Measurements from ENCODE around the gene RBMS1. TPM values are rescaled to one million over a fixed set of nuclear protein-coding genes. Genes with fewer than 3 reads are reported as not detected.

The RBMS1 gene
- total RNA-seq, 2 experiments from 2014 or later: 35.8 to 38.6 TPM

DNA sequence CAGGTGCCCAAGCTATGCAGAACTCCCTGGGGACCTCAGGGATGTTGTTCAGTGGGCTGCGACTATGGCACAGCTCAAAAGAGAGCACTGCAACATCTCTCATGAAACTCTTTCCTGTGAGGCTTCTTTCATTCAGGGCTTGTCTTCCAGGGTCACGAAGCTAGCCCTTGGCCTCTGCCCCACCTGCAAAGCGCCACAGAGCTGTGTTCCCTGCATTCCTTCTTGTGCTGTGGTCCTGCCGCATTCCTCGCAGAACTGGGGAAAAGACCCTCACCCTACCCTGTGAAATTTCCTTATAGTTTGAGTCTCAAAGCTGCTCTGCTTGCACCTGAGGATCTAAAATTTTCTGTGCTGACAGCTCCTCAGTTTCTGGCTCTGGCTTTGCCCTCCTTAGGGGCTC lies 267.2 kb downstream of the RBMS1 start:
- no peaks in the 10 kb centered on the region for H3K9me3 Mint-ChIP-seq
- DNase-seq: no peak
- peaks cover 15% of the 10 kb centered on the region for H3K27me3 Mint-ChIP-seq
- H3K4me1 Mint-ChIP-seq (ENCODE audit: low read depth): peaks cover 28% of the 10 kb centered on the region
- no peak for ATAC-seq
- TF ChIP-seq, protein P1, sequence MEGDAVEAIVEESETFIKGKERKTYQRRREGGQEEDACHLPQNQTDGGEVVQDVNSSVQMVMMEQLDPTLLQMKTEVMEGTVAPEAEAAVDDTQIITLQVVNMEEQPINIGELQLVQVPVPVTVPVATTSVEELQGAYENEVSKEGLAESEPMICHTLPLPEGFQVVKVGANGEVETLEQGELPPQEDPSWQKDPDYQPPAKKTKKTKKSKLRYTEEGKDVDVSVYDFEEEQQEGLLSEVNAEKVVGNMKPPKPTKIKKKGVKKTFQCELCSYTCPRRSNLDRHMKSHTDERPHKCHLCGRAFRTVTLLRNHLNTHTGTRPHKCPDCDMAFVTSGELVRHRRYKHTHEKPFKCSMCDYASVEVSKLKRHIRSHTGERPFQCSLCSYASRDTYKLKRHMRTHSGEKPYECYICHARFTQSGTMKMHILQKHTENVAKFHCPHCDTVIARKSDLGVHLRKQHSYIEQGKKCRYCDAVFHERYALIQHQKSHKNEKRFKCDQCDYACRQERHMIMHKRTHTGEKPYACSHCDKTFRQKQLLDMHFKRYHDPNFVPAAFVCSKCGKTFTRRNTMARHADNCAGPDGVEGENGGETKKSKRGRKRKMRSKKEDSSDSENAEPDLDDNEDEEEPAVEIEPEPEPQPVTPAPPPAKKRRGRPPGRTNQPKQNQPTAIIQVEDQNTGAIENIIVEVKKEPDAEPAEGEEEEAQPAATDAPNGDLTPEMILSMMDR (IDR thresholded peaks at IDR 0.05): no peak
- no peaks in the 10 kb centered on the region for H3K36me3 Mint-ChIP-seq (ENCODE audit: low read depth)
- H3K27ac Mint-ChIP-seq: no peak overlapping the region
- intact Hi-C loops (cut with micrococcal nuclease): no loop called here
- POLR2A ChIA-PET: interaction anchor here (0.5 to 1.4 kb wide), 3 partner anchors 14 to 81 kb away, joined by 3 read pairs; no protein-coding TSS in a partner anchor
- no peak overlapping the region for H3K4me3 Mint-ChIP-seq
- CTCF ChIA-PET: interaction anchor here (0.8 to 1.8 kb wide), 5 partner anchors 15 to 440 kb away, joined by 3 to 4 read pairs (median 3); no protein-coding TSS in a partner anchor

DNA sequence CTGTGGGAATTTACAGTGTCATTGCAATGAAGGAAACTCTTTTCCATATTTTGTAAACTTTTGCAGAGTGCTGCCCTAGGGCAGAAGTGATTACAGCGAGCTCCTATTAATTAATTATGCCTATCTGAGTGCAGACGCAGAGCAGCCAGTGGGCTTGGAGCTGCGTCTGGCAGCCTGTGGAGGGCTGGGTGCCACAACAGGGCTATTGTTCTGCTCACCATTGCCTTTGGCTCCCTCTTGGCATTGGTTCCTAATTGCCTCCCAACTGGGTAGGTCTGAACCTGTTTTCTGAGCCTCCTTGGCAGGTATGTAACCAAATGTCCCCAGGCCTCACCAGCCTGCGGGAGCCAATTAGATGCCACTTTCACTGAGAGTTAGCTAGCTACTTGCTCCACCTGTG lies 267.9 kb downstream of the RBMS1 start:
- ChIA-PET POLR2A (interaction anchor here (0.5 to 1.2 kb wide), 2 partner anchors 80 kb away, joined by 3 read pairs; no protein-coding TSS in a partner anchor), CTCF (interaction anchor here (1.1 to 1.8 kb wide), 5 partner anchors 14 to 441 kb away, joined by 3 to 4 read pairs (median 3); no protein-coding TSS in a partner anchor)
- intact Hi-C loops (cut with micrococcal nuclease): no loop called here
- Mint-ChIP-seq H3K27ac (no peak overlapping the region), H3K27me3 (peaks cover 15% of the 10 kb centered on the region), H3K4me3 (no peak overlapping the region), H3K4me1 (ENCODE audit: low read depth) (peaks cover 34% of the 10 kb centered on the region), H3K9me3 (no peaks in the 10 kb centered on the region), H3K36me3 (ENCODE audit: low read depth) (no peaks in the 10 kb centered on the region)
- TF ChIP-seq, protein P1 (IDR thresholded peaks at IDR 0.05): no peak
- ATAC-seq (no peak), DNase-seq (no peak)

DNA sequence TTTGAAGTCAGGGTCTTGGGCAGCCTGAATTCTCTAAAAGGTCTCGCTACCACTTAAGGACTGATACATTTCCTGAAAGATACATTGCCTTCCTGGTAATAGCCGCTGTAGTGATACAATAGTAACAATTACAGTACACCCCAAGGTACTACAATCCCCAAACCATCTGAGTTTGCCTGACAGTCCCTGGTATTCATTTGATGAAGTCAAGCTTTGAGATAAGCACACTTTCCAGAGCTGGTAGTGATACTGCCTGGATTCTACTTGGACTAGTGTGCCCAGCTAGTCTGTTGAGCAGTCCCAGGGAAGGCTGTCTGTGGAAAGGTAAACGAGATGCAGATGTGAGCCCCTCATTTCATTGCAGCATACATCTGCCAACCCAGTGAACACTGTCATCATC lies 269.1 kb downstream of the RBMS1 start:
- no peaks in the 10 kb centered on the region for H3K36me3 Mint-ChIP-seq (ENCODE audit: low read depth)
- intact Hi-C loops (cut with micrococcal nuclease): no loop called here
- ATAC-seq (no peak), DNase-seq (no peak)
- no peaks in the 10 kb centered on the region for H3K9me3 Mint-ChIP-seq
- POLR2A ChIA-PET: no interaction called here
- peaks cover 44% of the 10 kb centered on the region for H3K4me1 Mint-ChIP-seq (ENCODE audit: low read depth)
- H3K27ac Mint-ChIP-seq: no peak overlapping the region
- H3K27me3 Mint-ChIP-seq: peaks cover 14% of the 10 kb centered on the region
- TF ChIP-seq, protein P1 (IDR thresholded peaks at IDR 0.05): no peak
- H3K4me3 Mint-ChIP-seq: no peak overlapping the region
- CTCF ChIA-PET: interaction anchor here (0.8 kb wide), 1 partner anchor 13 kb away, joined by 3 read pairs; no protein-coding TSS in a partner anchor

DNA sequence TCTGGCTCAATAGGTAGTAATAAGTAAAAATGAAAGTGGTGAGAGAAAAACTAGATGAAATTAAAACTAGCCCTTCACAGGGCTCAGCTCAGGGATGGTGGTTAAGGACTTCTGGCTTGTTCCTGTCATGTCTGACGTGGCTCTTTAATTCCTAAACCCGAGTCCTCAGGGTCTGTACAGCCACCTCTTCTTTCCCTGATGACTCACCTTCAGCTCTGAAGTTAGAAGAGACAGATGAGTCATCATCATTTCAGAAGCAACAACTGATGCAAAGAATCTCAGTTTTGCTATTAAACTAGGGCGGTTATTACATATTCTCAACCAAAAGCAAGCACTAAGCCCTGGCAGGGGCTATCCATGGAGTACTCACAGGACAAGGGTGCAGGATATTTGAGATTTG lies 269.5 kb downstream of the RBMS1 start:
- intact Hi-C loops (cut with micrococcal nuclease): no loop called here
- ChIA-PET CTCF (interaction anchor here (0.8 kb wide), 1 partner anchor 13 kb away, joined by 3 read pairs; no protein-coding TSS in a partner anchor), POLR2A (no interaction called here)
- Mint-ChIP-seq H3K4me1 (ENCODE audit: low read depth) (peaks cover 44% of the 10 kb centered on the region), H3K36me3 (ENCODE audit: low read depth) (no peaks in the 10 kb centered on the region), H3K9me3 (no peaks in the 10 kb centered on the region), H3K27ac (peak overlapping the region; percentile 50), H3K4me3 (no peak overlapping the region), H3K27me3 (peaks cover 12% of the 10 kb centered on the region)
- TF ChIP-seq, protein P1 (IDR thresholded peaks at IDR 0.05): no peak
- ATAC-seq (peak; percentile 83), DNase-seq (peak; percentile 43)

DNA sequence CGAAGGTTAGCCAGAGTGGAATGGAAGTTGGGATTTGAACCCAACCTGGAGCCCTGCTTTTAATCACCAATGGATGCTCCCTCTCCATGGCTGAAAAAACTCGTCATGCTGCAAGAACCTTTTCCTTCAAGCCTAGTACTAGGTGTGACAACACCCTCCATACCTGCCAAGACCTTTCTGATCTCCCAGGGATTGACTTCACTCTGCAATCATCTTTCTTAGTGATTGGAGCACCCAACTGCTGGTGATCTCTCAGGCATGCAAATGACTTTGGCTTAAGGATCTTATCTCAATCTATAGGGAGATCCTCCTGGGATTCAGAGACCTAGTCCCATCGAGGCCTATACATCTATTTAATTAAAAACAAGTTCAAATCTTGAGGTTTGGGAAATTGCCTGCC lies 270.0 kb downstream of the RBMS1 start:
- TF ChIP-seq, protein P1 (IDR thresholded peaks at IDR 0.05): no peak
- ATAC-seq (no peak), DNase-seq (no peak)
- ChIA-PET POLR2A (no interaction called here), CTCF (interaction anchor here (0.8 kb wide), 1 partner anchor 12 kb away, joined by 3 read pairs; no protein-coding TSS in a partner anchor)
- no peak overlapping the region for H3K4me3 Mint-ChIP-seq
- H3K36me3 Mint-ChIP-seq (ENCODE audit: low read depth): no peaks in the 10 kb centered on the region
- intact Hi-C loops (cut with micrococcal nuclease): no loop called here
- peak overlapping the region; percentile 50 for H3K27ac Mint-ChIP-seq
- H3K4me1 Mint-ChIP-seq (ENCODE audit: low read depth): peaks cover 44% of the 10 kb centered on the region
- no peaks in the 10 kb centered on the region for H3K9me3 Mint-ChIP-seq
- H3K27me3 Mint-ChIP-seq: peaks cover 12% of the 10 kb centered on the region

All from activated CD8-positive, alpha-beta T cell treated with anti-CD3 and anti-CD28 coated beads for 36 hours (primary cell).